Hematopoietic multipotent progenitor cell treated with erythropoietin and hydrocortisone succinate and interleukin-3 and kit ligand, for 17 days (in vitro differentiated cells): Measurements from ENCODE around the gene POMP.
A peak's percentile ranks its signal among the peaks of the same experiment; 100 is the strongest.
"Not testable (repeated sequence)": the region's sequence is repeated elsewhere in the genome, so short reads cannot be mapped to it uniquely, and the experiment has no call there.

Experiments used
- DNase-seq: peaks from one replicate; pipeline ENCODE4 v3.0.0-alpha.2; 2015; ENCODE audit warnings: low spot score

Gene POMP

GRCh38 chr13:28637714-28638355 lies 21.1 kb upstream of the POMP start:
- no peak for DNase-seq

DNA sequence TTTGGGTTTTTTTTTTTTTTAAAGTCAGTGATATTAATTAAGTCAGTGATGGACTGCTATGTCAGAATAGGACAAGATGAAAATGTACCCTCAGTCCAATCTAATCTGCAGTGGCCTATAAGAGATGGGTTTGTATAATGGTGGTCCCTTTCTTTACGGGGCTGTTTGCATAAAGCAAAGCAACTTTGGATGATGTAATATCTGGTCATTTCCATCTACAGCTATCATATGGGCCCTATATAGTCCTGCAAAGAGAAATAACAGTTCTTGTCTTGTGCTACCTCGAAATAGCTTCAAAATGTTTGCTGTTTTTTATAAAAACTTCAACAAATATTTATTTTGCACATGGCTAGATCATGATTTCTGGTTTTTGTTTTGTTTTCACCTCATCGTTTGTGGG lies 20.2 kb upstream of the POMP start:
- no peak for DNase-seq

- DNase-seq, result no peak
These were observed 17.9 kb upstream of the POMP start for GRCh38 chr13:28640861-28641599.

- DNase-seq, result no peak
These were observed 17.4 kb upstream of the POMP start for GRCh38 chr13:28641600-28641926.

- no peak for DNase-seq
These were observed 8.6 kb upstream of the POMP start for GRCh38 chr13:28650284-28650683.

GRCh38 chr13:28651810-28652401 lies 7.0 kb upstream of the POMP start:
- no peak for DNase-seq

- DNase-seq, result no peak
These were observed 5.8 kb upstream of the POMP start for GRCh38 chr13:28653111-28653510.

DNA sequence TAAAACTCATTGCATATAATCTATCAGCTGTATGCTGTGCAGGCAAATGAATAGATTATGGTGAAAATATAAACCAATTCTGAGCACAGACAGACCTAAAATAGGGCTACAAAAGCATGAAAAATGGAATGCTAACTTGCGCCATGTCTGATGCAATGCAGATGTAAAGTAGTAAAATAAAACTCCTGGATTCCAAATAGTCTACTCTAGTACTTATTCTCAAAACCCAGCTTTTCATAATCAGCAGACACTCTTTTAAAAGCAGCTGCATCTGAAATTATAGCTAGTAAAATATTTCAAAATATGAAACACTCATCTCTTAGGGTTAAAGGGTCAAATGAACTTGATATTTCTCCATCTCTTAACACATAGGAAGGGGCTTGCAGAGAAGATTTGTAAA lies 4.7 kb upstream of the POMP start:
- no peak for DNase-seq

DNA sequence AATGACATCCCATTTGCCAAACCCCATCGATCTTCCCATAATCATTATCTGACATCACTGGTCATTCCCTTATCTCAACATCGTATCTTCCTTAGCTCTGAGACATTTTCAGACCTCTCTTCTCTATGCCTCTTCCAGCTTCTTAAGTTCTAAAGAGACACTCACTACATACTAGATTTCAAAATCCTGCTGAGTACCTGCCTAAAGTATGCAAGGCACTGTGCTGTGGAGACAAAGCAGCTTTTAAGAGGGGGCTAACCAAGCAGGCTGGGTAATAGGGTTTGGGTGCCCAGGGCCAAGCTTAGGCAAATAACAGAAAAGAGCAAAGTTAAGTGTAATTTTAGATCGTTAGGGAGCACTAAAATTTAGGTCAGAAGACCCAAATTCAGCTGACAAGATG lies 3.4 kb upstream of the POMP start:
- DNase-seq, result no peak

- DNase-seq, result peak; percentile 35
These were observed 969 bp upstream of the POMP start for GRCh38 chr13:28657784-28658538.

DNA sequence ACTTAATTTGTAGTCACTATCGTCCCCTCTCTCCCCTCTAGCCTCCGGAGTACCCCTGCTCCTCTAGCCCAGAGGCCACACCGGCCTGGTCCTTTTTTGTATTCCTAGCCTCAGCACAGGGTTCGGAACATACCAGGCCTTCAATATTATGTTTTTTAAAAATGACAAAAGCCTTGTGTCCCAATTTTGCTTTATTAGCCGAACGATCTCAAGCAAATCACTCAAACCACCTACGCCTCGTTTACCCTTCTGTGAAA lies 463 bp upstream of the POMP start:
- DNase-seq, result no peak

GRCh38 chr13:28659621-28659970 lies 666 bp downstream of the POMP start:
- DNase-seq, result peak; percentile 76

GRCh38 chr13:28666897-28667488 lies 8.1 kb downstream of the POMP start:
- DNase-seq, result no peak

DNA sequence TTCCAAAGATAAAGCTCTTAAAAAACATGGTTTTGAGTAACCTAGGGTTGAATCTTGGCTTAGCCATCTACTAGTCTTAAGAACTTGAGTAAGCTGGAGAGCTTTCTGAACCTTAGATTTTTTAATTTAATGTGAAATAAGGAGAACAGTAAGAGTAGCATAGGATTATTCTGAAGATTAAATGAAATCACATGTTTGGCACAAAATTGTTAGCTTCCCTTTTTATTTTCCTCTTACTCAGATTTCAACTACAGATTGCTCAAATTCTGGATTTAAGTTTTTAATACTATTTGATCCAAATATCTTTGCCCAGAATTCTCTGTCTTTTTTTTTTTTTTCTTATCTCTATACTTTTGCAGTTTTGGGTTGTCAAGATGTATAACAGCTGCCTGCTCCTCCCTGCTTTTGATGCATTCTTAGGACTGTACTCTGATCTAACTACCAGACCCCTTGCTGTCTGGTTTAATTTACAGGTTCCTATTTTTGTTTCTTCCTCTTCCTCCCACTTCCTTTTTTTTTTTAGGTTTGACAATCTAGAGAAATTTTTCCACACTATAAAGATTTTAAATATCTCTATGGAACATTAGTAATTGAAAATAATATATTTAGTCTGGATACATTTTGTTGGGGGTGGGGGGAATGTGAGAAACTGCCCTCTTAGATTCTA lies 12.3 kb downstream of the POMP start:
- no peak for DNase-seq

DNA sequence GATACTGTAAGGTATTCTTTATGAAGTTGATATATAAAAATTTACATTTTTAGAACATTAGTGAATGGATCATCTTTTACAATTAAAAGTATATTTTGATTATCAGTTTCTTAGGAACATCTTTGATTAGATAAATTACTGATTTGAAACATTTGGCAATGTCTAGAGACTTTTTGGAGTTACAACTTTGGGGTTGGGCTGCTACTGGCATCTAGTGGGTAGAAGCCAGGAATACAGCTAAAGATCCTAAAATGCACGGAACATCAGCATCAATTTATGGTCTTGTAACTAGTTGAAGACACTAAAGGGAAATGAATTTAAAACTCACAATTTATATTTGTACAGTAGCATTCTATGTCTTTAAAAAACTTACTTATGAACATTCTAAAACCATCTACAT lies 19.9 kb downstream of the POMP start:
- DNase-seq, result no peak

DNA sequence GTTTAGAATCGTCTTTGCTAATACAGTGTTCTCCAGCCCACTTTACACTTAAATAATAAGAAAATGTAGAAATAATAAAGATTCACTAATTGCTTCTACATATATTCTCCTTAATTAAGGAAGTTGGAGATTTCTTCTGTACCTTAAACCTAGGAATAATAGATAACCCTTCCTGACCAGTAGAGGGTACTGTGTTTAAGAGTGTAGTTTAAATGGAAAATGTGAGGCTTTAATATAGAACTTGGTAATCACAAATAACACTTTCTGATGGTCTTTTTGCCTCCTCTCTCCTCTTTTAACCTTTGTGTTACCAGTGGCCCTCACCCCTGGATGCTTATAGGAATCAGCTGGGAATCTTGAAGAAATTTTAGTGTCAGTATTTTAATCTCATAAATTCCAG lies 20.7 kb downstream of the POMP start:
- DNase-seq, result no peak

DNA sequence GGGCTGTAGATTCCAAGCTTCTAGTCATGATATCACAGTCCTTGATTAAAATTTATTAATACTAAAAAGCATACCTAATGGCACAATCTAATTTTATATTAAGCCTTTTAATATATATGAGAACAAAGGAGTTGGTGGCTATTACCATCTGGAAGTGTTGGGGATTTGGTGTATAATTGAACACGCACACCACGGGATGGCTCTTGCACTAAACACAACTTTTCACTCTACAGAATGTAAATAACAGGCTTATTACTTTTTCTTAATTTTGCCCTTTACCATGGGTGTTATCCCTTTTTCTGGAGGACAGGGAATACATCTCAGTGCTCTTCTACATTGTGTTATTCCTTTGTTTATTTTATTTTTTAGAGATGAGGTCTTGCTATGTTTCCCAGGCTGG lies 21.6 kb downstream of the POMP start:
- no peak for DNase-seq

DNA sequence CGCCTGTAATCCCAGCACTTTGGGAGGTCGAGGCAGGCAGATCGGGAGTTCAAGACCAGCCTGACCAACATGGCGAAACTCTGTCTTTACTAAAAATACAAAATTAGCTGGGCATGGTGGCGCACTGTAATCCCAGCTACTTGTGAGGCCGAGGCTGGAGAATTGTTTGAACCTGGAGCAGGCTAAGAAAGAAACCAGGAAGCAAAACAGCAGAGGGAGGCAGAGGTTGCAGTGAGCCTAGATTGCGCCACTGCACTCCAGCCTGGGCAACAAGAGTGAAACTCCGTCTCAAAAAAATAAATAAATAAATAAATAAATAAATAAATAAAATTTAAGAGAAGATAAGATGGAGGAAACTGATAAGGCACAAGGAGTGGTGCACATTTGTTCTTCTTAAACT lies 24.2 kb downstream of the POMP start:
- not testable (repeated sequence) for DNase-seq

DNA sequence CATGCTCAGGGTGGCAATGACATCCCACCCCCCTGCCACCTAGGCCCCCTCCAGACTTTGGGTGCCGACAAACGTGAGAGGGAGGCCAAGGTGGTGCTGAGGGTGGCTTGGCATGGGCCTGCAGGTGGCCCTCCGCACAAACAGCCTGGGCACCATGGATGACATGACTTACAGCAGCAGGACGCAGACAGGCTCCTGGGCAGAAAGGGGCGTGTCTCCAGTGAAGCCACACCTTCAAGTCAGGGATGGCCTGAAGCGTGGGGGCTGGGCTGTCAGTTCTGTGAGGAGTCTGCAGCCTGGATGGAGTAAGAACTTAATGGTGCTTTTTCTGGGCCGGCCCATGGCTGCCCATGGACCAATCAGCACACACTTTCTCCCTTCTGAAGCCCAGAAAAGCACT lies 25.3 kb downstream of the POMP start:
- no peak for DNase-seq

GRCh38 chr13:28685114-28685513 lies 26.2 kb downstream of the POMP start:
- DNase-seq, result no peak

GRCh38 chr13:28685892-28686291 lies 27.0 kb downstream of the POMP start:
- no peak for DNase-seq
